Measurements from ENCODE around the gene VASH2. TPM values are rescaled to one million over a fixed set of nuclear protein-coding genes. Genes with fewer than 3 reads are reported as not detected.
"Not testable (repeated sequence)": the region's sequence is repeated elsewhere in the genome, so short reads cannot be mapped to it uniquely, and the experiment has no call there.

Gene VASH2
- polyA plus RNA-seq (2014; cell fraction: cytosol; rRNA removed) = 10.9 and 11.1 TPM in 2 replicates
- polyA plus RNA-seq (2014; cell fraction: nucleus; rRNA removed) = 21.4 and 28.4 TPM in 2 replicates

- DNase-seq (ENCODE audit: low spot score) = peak; percentile 91
Measured at GRCh38 chr1:212950243-212951125, at the start of gene VASH2. VASH2 (plus strand) TSS chr1:212950541; CDS start chr1:212951543, 1,002 bp downstream.

- no peak for DNase-seq (ENCODE audit: low spot score)
Measured at GRCh38 chr1:212901290-212901689, 49.1 kb upstream of the VASH2 start.

GRCh38 chr1:212902054-212902453, 48.3 kb upstream of the VASH2 start:
- no peak for DNase-seq (ENCODE audit: low spot score)

- no peak for DNase-seq (ENCODE audit: low spot score)
Measured at GRCh38 chr1:212903664-212904063, 46.7 kb upstream of the VASH2 start.

GRCh38 chr1:212908071-212908470, 42.3 kb upstream of the VASH2 start:
- not testable (repeated sequence) for DNase-seq (ENCODE audit: low spot score)

- DNase-seq (ENCODE audit: low spot score) = no peak
Measured at GRCh38 chr1:212908971-212909370, 41.4 kb upstream of the VASH2 start.

GRCh38 chr1:212909652-212910063, 40.7 kb upstream of the VASH2 start:
- no peak for DNase-seq (ENCODE audit: low spot score)

- DNase-seq (ENCODE audit: low spot score) = not testable (repeated sequence)
Measured at GRCh38 chr1:212910213-212910612, 40.1 kb upstream of the VASH2 start.

- not testable (repeated sequence) for DNase-seq (ENCODE audit: low spot score)
Measured at GRCh38 chr1:212913638-212914037, 36.7 kb upstream of the VASH2 start.

GRCh38 chr1:212914110-212914509, 36.2 kb upstream of the VASH2 start:
- not testable (repeated sequence) for DNase-seq (ENCODE audit: low spot score)

- no peak for DNase-seq (ENCODE audit: low spot score)
Measured at GRCh38 chr1:212914789-212915188, 35.6 kb upstream of the VASH2 start.

- peak; percentile 41 for DNase-seq (ENCODE audit: low spot score)
Measured at GRCh38 chr1:212915245-212916091, 34.9 kb upstream of the VASH2 start.

GRCh38 chr1:212916481-212917133, 33.7 kb upstream of the VASH2 start:
- DNase-seq (ENCODE audit: low spot score) = peak; percentile 89

- DNase-seq (ENCODE audit: low spot score) = no peak
Measured at GRCh38 chr1:212917134-212917485, 33.2 kb upstream of the VASH2 start.

GRCh38 chr1:212917858-212918257, 32.5 kb upstream of the VASH2 start:
- no peak for DNase-seq (ENCODE audit: low spot score)

- DNase-seq (ENCODE audit: low spot score) = peak; percentile 38
Measured at GRCh38 chr1:212918824-212919223, 31.5 kb upstream of the VASH2 start.

- no peak for DNase-seq (ENCODE audit: low spot score)
Measured at GRCh38 chr1:212920246-212920645, 30.1 kb upstream of the VASH2 start.

GRCh38 chr1:212920896-212921295, 29.4 kb upstream of the VASH2 start:
- no peak for DNase-seq (ENCODE audit: low spot score)

- no peak for DNase-seq (ENCODE audit: low spot score)
Measured at GRCh38 chr1:212922016-212922415, 28.3 kb upstream of the VASH2 start.

- no peak for DNase-seq (ENCODE audit: low spot score)
Measured at GRCh38 chr1:212926372-212926771, 24.0 kb upstream of the VASH2 start.
